Fibroblast of the aortic adventitia (primary cell): ENCODE measurements around the gene TTC39A. TPM values are rescaled to one million over a fixed set of nuclear protein-coding genes. Genes with fewer than 3 reads are reported as not detected.

Experiments
- DNase-seq: peaks from one replicate; pipeline ENCODE4 v3.0.0-alpha.2; 2010; ENCODE audit warnings: low read depth
- H3K4me3 ChIP-seq: 2 replicates; pipeline ENCODE4 v1.5.1; 2011; ENCODE audit warnings: low read depth, mild to moderate bottlenecking, control low read depth, low read length, moderate library complexity
- total RNA-seq: library from RNA; depleted of rRNA; stranded (reverse); fragments of >200 nt; gene quantifications from 2 replicates; pipeline ENCODE4 v1.2.3, GENCODE V29; 2012; ENCODE audit warnings: low replicate concordance
- TF ChIP-seq, protein P1 (sequence below): IDR thresholded peaks from 2 replicates; pipeline ENCODE4 v1.5.1; 2011; ENCODE audit warnings: mild to moderate bottlenecking, low read length, control low read depth, inconsistent platforms; ENCODE audit not compliant: insufficient read depth

TTC39A gene
- total RNA-seq, 1 donor: 2.0 TPM

DNA sequence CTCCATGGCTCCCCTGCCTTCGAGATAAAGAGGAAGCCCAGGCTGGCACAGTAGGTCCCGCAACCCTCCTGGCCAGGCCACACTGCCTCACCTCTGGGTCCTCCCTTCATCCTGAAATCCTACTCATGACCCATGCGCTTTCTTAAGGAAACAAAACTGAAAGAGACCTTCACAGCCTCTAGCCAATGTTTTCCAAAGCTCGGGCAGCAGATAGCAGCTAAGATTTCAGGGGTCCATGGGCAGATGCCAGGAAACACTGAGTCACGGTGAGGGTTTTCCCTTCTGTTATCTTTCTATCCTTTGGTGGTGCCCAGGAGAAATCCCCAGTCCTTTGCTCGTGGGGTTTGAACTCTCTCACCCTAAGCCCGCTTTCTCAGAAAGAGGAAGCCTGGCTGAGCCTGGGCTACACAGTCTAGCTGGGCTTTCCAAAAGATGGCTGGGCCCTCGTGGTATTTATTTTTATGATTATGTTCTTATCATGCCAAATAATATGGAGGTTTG, 26.6 kb downstream of the TTC39A start:
- TF ChIP-seq, protein P1, sequence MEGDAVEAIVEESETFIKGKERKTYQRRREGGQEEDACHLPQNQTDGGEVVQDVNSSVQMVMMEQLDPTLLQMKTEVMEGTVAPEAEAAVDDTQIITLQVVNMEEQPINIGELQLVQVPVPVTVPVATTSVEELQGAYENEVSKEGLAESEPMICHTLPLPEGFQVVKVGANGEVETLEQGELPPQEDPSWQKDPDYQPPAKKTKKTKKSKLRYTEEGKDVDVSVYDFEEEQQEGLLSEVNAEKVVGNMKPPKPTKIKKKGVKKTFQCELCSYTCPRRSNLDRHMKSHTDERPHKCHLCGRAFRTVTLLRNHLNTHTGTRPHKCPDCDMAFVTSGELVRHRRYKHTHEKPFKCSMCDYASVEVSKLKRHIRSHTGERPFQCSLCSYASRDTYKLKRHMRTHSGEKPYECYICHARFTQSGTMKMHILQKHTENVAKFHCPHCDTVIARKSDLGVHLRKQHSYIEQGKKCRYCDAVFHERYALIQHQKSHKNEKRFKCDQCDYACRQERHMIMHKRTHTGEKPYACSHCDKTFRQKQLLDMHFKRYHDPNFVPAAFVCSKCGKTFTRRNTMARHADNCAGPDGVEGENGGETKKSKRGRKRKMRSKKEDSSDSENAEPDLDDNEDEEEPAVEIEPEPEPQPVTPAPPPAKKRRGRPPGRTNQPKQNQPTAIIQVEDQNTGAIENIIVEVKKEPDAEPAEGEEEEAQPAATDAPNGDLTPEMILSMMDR: no peak
- peak; percentile 86 for DNase-seq
- no peak overlapping the region for H3K4me3 ChIP-seq

DNA sequence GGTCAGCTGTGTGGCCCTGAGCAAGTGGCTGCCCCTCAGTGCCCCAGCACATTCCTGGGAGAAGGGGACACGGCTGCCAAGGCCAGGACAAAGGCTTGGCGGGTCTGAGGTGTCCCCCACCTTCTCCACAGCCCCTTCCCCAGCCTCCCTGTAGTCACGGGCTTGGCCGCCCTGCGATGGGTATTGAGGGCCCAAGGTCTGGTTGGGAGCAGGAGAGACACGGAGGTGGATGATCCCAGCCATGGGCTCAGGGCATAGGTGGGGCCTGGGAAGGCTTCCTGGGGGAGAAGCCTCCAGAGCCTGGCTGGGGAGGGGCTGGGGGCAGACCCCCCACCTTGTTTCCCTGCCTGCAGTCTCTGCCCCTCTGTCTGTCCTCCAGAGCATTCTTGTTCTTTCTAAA, 27.0 kb downstream of the TTC39A start:
- no peak for DNase-seq
- TF ChIP-seq, protein P1: no peak
- no peak overlapping the region for H3K4me3 ChIP-seq

DNA sequence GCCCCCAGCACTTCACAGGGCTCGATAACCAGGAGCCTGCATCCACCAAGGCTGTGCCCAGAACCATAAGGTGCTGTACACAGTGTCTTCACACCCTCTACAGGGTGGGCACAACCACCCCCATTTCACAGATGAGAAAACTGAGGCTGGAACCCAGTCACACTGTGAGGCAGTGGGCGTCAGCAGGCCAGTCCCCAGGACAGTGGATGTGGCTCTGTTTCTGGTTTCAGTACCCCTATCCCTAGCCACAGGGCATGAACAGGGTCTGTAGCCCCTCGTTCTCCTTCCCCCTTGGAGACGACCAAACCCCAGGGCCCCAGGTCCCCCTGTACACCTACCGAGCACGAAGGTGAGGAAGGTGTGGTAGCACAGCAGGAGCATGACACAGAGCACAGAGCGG, 27.6 kb downstream of the TTC39A start:
- DNase-seq: no peak
- TF ChIP-seq, protein P1: no peak
- no peak overlapping the region for H3K4me3 ChIP-seq

GRCh38 chr1:51302270-51302669, 28.1 kb downstream of the TTC39A start:
- TF ChIP-seq, protein P1: no peak
- no peak overlapping the region for H3K4me3 ChIP-seq
- no peak for DNase-seq

- TF ChIP-seq, protein P1: no peak
- H3K4me3 ChIP-seq: no peak overlapping the region
- no peak for DNase-seq
Observed at GRCh38 chr1:51301844-51302162, 28.6 kb downstream of the TTC39A start.

DNA sequence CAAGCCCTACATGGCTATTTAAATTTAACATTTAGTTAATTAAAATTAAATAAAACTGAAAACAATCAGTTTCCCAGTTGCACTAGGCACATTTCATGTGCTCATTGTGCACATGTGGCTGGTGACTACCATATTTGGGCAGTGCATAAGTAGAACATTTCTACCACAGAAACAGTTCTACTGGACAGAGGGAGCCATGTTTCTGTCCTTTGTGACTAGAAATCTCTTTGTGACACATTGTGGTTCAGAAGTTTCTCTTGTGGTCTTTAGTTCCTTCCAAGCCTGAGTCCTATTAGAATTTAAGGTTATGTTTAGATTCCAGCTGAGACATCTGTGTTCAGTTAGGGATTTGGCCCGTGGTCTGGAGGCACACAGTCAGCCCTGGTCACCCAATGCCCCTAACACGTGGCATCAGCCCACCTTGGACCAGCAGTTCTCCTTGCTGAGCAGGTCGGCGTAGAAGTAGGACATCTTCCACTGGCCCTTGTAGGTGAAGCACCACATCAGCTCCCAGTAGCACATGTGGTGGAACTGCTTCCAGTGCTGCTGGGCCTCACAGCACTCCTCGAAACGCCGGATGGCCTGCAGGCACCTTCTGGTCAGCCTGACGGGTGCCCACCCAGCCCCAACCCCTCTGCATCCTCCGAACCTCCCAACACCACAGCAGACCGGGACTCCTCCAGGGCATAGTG, 29.1 kb downstream of the TTC39A start:
- TF ChIP-seq, protein P1: no peak
- DNase-seq: no peak
- H3K4me3 ChIP-seq: no peak overlapping the region
